Cerebellar nuclear complex (tissue), 1 donor: Measurements from ENCODE around the gene ANAPC2.

Source experiments
- DNase-seq, 2 experiments: peaks; one replicate each; lab custom pipeline; 2025; lab: John Stamatoyannopoulos, UW

Gene ANAPC2

DNA sequence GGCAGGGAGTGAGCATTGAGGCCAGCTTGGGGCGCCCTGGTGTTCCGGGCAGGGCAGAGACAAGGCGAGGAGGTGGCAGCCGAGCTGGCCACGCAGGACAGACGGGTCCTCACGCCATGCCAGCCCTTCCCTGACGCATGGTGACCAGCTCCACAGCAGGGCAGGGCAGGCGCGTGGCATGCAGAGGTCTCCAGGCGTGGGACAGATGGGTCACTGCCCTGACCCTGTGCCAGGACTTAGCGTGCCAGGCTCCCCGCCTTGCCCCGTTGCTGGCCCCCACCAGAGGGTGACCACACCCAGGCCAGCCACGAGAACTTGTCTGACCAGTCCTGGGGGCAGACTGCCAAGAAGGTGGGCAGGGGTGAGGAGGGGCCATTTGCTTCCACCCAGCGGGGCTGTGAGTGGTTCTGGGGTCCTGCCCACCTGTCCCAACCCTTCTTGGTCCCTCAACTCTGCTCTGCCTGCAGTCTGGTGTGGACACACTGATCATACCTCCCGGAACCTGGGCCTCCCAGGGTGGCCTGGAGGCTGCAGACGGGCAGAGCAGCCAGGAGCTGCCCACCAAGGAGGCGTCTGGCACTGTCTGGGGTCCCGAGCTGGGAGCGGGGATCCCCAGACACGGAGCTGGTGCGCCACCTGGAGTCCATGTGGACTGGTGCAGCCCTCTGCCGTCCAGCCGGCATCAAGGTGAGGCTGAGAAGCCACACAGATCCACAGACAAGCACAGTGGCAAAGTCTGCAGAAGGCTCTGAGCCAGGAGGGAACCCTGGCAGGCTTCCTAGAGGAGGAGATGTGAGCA, 38.9 kb upstream of the ANAPC2 start, which contains the start of gene RNF224:
TSS of gene RNF224 (plus strand) at position 449 of the 799 bp plus-strand sequence. CDS start 834 bp downstream, outside the sequence.
- peak in 1 of 2 experiments; percentile 49 for DNase-seq

- DNase-seq: no peak
Measured at GRCh38 chr9:137226338-137227053, 38.1 kb upstream of the ANAPC2 start.

GRCh38 chr9:137225699-137226331, 37.5 kb upstream of the ANAPC2 start:
- no peak for DNase-seq

DNA sequence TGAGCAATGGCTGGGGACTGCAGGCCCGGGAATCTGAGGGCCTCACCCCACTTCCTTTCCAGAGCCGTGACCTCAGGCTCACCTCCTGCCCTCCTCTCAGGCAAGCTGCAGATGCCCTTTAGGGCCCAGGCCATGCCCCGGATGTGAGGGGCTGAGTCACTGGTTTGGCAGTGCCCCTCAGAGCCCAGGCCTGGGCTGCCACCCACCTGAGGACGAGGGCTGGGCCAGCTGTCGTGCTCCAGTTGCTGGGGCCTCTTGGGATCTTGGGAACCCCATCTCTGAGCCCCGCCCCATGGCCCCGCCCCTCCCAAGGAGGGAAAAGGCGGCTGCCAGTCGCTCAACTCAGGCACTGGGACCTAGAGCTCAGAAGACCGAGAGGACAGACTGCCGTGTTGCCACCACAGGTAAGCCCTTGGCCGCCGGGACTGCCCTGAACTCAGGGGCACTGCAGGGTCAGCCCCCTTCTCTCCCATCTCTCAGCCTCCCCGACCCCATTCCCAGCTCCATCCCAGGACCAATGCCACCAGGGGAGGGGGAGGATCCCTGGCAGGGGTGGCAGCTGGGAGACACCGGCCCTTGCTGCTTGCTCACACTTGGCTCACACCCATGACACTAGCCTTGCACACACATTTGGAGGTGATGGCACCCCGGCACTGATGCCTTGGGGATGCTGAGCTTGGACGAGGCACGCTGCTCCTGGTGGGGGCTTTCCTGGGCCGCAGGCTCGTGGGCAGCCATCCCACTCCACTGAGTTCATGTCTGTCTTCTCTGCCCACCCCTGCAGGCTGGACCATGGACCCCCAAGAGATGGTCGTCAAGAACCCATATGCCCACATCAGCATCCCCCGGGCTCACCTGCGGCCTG, 36.7 kb upstream of the ANAPC2 start, which contains the start of gene CYSRT1:
TSS of gene CYSRT1 (plus strand) at position 345 of the 865 bp plus-strand sequence. CDS start at position 793, 448 bp downstream.
- DNase-seq: no peak

- peak; percentile 72 to 79 for DNase-seq
Measured at GRCh38 chr9:137223078-137223970, 35.0 kb upstream of the ANAPC2 start.

DNA sequence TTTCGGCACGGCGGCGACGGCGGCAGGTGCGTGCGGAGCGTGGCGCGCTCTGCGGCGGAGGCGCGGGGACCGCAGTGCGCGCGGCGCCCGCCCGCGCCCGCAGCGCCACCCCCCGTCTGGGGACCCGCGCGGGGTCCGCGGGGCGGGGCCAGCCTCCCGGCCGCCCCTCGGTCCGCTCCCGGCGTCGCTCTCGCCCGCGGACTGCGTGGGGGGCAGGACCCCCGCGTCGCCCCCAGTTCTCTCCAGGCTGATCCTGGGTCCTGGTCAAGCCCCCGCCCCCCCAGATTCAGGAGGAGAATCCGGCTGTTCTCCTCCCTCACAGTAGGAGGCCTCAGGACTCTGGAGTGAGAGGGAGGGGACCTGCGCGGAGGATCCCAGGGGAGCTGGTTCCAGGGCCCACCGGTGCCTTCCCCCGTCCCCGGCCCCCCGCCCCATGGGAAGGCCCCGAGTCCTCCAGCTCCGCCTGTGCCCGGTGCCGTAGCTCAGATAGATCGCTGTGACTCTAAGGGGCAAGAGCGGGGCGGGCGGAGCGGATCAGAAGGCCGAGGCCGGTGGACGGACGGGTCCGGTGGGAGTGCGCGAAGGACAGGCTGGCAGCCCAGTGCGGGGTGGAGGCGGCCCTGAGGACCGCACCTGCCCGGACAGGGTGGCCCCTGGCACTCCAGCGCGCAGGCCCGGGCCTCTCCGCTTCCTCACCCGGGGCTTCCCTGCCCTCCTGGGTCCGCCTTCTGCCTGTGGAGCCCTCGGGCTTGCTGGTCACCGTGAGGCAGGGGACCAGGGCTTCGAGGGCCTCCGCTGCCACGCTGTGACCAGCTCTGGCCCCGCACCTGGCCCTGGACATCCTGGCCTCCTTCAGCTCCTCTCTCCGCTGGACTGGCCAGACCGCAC, 34.1 kb upstream of the ANAPC2 start, which contains the start of gene RNF208:
TSS of gene RNF208 (minus strand) at position 51 of the 888 bp plus-strand sequence. CDS start 1,028 bp downstream, outside the sequence.
- DNase-seq: no peak

GRCh38 chr9:137221506-137222111, 33.2 kb upstream of the ANAPC2 start:
- DNase-seq: no peak

- no peak for DNase-seq
Measured at GRCh38 chr9:137221095-137221505, 32.7 kb upstream of the ANAPC2 start.

DNA sequence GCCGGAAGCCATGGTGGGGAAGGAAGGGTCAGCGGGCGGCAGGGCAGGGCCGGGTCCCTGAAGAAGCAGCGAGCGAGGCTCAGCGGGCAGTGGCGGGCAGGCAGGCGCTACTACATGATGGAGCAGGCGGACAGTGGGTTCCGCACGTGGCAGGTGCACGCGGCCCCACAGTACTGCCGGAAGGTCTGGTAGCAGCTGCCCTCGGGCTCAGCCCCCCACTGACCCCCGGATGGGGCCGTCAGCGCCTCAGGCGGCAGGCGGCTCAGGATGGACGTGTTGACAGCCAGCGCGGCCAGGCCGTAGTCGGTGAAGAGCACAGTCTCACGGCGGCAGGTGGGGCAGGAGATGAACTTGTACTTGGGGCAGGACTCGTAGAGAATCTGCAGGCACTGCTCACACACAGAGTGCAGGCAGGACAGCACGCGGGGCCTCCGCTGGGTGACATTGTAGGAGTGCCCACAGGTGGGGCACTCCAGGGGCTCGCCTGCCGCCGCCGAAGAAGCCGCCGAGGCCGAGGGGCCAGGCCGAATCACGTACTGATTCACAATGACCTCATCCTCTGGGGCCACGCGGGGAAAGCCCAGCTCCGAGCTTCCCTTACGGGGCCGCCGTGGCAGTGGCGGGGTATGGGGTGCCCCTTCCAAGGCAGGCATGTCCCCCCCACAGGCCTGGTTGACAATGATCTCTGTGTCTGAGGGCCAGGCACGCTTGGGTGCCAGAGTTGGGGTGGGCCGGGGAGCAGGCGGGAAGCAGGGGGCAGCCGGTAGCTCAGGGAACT, 32.1 kb upstream of the ANAPC2 start:
- DNase-seq: no peak

GRCh38 chr9:137219757-137220316, 31.5 kb upstream of the ANAPC2 start:
- DNase-seq: no peak

- DNase-seq: no peak
Measured at GRCh38 chr9:137218754-137219271, 30.5 kb upstream of the ANAPC2 start.

DNA sequence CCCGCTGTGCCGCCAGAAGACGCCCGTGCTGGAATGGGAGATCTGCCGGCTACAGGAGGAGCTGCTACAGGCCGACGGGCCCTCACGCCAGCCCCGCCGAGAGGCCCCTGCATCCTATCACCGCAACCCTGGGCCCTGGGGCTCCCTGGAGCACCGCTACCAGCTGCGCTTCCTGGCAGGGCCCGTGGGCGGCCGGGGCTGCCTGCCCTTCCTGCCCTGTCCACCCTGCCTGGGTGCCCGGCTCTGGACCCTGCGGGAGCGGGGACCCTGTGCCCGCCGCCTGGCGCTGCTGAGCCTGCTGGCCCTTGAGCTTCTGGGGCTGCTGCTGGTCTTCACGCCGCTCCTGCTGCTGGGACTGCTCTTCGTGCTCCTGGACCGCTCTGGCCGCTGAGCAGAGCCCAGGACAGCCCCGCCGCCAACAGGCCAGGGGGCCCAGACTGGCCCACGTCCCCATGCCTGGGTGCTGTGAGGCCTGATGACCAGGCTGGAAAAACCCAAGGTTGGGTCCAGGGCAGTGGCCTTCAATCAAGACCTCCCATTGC, 29.9 kb upstream of the ANAPC2 start:
- DNase-seq: no peak

DNA sequence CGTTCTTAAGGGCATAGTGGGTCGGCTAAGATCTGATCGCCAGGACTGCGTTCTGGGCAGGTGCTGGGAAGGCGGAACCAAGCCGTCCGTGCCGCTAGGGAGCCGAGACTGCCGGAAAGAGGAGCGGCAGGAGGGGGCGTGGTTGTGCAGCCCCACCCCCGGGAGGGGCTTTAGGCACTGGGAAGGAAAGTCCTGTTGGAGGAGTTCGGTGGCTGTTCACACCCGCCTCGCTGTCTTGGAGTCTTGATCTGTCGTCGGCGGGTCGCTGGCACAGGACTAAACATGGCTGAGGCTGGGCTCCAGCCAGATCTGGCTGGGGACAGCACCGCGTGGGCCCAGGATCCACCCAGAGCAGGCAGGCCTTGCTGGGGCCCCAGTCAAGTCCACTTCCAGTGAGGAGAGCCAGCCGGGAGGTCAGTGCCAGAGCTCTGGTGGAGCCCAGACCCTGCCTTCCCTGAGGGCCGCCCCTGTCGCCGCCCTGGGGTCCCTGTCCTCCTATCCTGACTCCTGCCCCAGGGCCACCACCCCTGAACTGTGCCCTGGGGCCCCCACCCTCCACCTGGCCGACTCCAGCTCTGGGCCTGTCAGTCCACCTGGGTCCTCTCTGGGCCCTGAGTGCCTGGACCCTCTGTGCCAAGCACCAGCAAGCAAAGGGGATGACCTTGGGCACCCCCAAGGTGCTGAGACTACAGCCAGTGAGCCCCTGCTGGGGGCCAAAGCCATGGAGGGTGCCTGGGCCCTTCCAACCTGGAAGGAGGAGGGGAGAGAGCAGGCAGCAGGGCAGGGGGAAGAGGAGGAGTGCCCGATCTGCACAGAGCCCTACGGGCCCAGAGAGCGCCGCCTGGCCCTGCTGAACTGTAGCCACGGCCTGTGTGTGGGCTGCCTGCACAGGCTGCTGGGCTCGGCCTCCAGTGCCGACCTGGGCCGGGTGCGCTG, 29.2 kb upstream of the ANAPC2 start:
- DNase-seq: no peak

GRCh38 chr9:137216188-137216965, 28.0 kb upstream of the ANAPC2 start:
- DNase-seq: no peak
